CD14-positive monocyte (primary cell): ENCODE results near the gene GLUD2. TPM values are rescaled to one million over a fixed set of nuclear protein-coding genes. Genes with fewer than 3 reads are reported as not detected.

Experiments used
- DNase-seq, 3 donors: peaks; one replicate each; pipeline ENCODE4 v3.0.0-alpha.2; 2011 to 2022
- H2AFZ ChIP-seq: 2 replicates; pipeline ENCODE4 v1.6.0; 2012; ENCODE audit warnings: mild to moderate bottlenecking, low read depth, low read length, inconsistent platforms; ENCODE audit not compliant: insufficient read depth, poor library complexity, severe bottlenecking
- H3K27ac ChIP-seq, 2 donors: 1 replicate in 1 of 2; 2 replicates in 1 of 2; pipeline ENCODE4 v1.5.1; 2012 to 2013; ENCODE audit warnings: low read length in 2 of 2, control low read depth in 1 of 2, inconsistent platforms in 1 of 2, low read depth in 1 of 2, mild to moderate bottlenecking in 1 of 2
- H3K27me3 ChIP-seq, 2 donors: one replicate each; pipeline versions ENCODE4 v1.6.0 to v1.6.1; 2011 to 2013; ENCODE audit warnings: low read length in 2 of 2; ENCODE audit not compliant: control insufficient read depth in 2 of 2, insufficient read depth in 2 of 2
- H3K36me3 ChIP-seq, 2 donors: replicated peaks in 1 of 2; 1 replicate in 1 of 2; 2 replicates in 1 of 2; pipeline versions ENCODE4 v1.5.1 to v1.6.1; 2012 to 2013; ENCODE audit warnings: low read length in 2 of 2, control low read depth in 1 of 2, inconsistent platforms in 1 of 2, mild to moderate bottlenecking in 1 of 2; ENCODE audit not compliant: insufficient read depth in 2 of 2, control insufficient read depth in 1 of 2
- H3K4me1 ChIP-seq, 2 donors: 1 replicate in 1 of 2; 2 replicates in 1 of 2; pipeline versions ENCODE4 v1.5.1 to v1.6.1; 2012 to 2013; ENCODE audit warnings: low read length in 2 of 2, control low read depth in 1 of 2, inconsistent platforms in 1 of 2, mild to moderate bottlenecking in 1 of 2, moderate library complexity in 1 of 2; ENCODE audit not compliant: insufficient read depth in 2 of 2, control insufficient read depth in 1 of 2
- H3K4me2 ChIP-seq: replicated peaks from 2 replicates; pipeline ENCODE3; 2012; ENCODE audit warnings: low read length, moderate library complexity, mild to moderate bottlenecking; ENCODE audit not compliant: poor library complexity, severe bottlenecking; ENCODE audit errors: extremely low read depth
- H3K4me3 ChIP-seq, 3 experiments: fragments of 200-600 bp in 1 of 3; sonication (generic) in 1 of 3; replicated peaks in 1 of 3; 1 replicate in 2 of 3; 2 replicates in 1 of 3; pipeline ENCODE4 v1.5.1; 2011 to 2013; ENCODE audit warnings: low read length in 3 of 3, mild to moderate bottlenecking in 3 of 3, control low read depth in 2 of 3, low read depth in 2 of 3, inconsistent platforms in 1 of 3, moderate library complexity in 1 of 3
- H3K79me2 ChIP-seq: 2 replicates; pipeline ENCODE4 v1.6.0; 2012; ENCODE audit warnings: mild to moderate bottlenecking, control low read depth, inconsistent platforms, low read length, moderate library complexity; ENCODE audit not compliant: insufficient read depth
- H3K9ac ChIP-seq: 2 replicates; pipeline ENCODE4 v1.6.0; 2017; ENCODE audit warnings: low read length, mild to moderate bottlenecking; ENCODE audit not compliant: insufficient read depth, poor library complexity, severe bottlenecking
- H3K9me3 ChIP-seq, 2 donors: replicated peaks in 1 of 2; 1 replicate in 1 of 2; 2 replicates in 1 of 2; pipeline versions ENCODE4 v1.5.1 to v1.6.1; 2012 to 2013; ENCODE audit warnings: low read length in 2 of 2, control low read depth in 1 of 2; ENCODE audit not compliant: control insufficient read depth in 1 of 2, insufficient read depth in 1 of 2
- H4K20me1 ChIP-seq: 2 replicates; pipeline ENCODE4 v1.6.0; 2012; ENCODE audit warnings: mild to moderate bottlenecking, low read length, control low read depth, moderate library complexity; ENCODE audit not compliant: insufficient read depth
- H3K27ac Mint-ChIP-seq, 7 donors: one replicate each; pipeline ENCODE4 v1.8.0; 2020; ENCODE audit warnings: mild to moderate bottlenecking in 7 of 7, mixed read lengths in 7 of 7, moderate library complexity in 6 of 7, inconsistent platforms in 2 of 7
- H3K27me3 Mint-ChIP-seq, 3 donors: one replicate each; pipeline ENCODE4 v1.8.0; 2021 to 2022; ENCODE audit warnings: low read depth in 3 of 3, mild to moderate bottlenecking in 3 of 3, mixed read lengths in 3 of 3, moderate library complexity in 3 of 3, inconsistent platforms in 1 of 3
- H3K36me3 Mint-ChIP-seq, 2 donors: one replicate each; pipeline ENCODE4 v1.8.0; 2020; ENCODE audit warnings: mixed read lengths in 2 of 2, inconsistent platforms in 1 of 2, mild to moderate bottlenecking in 1 of 2
- H3K4me1 Mint-ChIP-seq: one replicate; pipeline ENCODE4 v1.8.0; 2020; ENCODE audit warnings: mild to moderate bottlenecking, mixed read lengths
- H3K4me3 Mint-ChIP-seq, 2 donors: one replicate each; pipeline ENCODE4 v1.8.0; 2020; ENCODE audit warnings: mild to moderate bottlenecking in 2 of 2, mixed read lengths in 2 of 2, moderate library complexity in 1 of 2
- H3K9me3 Mint-ChIP-seq, 7 donors: one replicate each; pipeline ENCODE4 v1.8.0; 2020 to 2022; ENCODE audit warnings: mixed read lengths in 7 of 7, mild to moderate bottlenecking in 6 of 7, moderate library complexity in 6 of 7, inconsistent platforms in 2 of 7
- CTCF ChIP-seq: fragments of 200-600 bp; IDR thresholded peaks from one replicate; pipeline ENCODE4 v1.8.0; 2022; ENCODE audit warnings: antibody characterized with exemption, mild to moderate bottlenecking
- WGBS: methylation state at CpG from one replicate; pipeline ENCODE4 v1.1.5; 2013; ENCODE audit warnings: missing lambda C conversion rate; ENCODE audit not compliant: insufficient coverage; 5-methylcytosine and 5-hydroxymethylcytosine counted together
- intact Hi-C, 2 donors: fragments of 100-400 bp; cut with micrococcal nuclease; formaldehyde crosslinking; loops; one replicate each; pipeline versions ENCODE4 v1.15.0 to v1.15.1; 2023
- polyA plus RNA-seq, 3 donors: library from polyadenylated mRNA; depleted of rRNA in 1 of 3; unstranded in 2 of 3; stranded (reverse) in 1 of 3; fragments of 300-500 nt in 2 of 3; fragments of >200 nt in 1 of 3; fragmentation: Illumina TruSeq in 2 of 3; gene quantifications; 1 replicate in 2 of 3; 2 replicates in 1 of 3; pipeline ENCODE4 v1.2.3, GENCODE V29; 2012 to 2021

The GLUD2 gene
- polyA plus RNA-seq, 3 donors = 0.44 to 0.55 (median 0.47) TPM

GRCh38 chrX:121030083-121030482 lies 17.3 kb upstream of the GLUD2 start:
- Histone ChIP-seq H3K27ac (no peak overlapping the region), H3K9ac (no peak overlapping the region), H3K4me2 (no peak overlapping the region), H3K79me2 (no peaks in the 10 kb centered on the region), H4K20me1 (no peaks in the 10 kb centered on the region), H3K36me3 (no peaks in the 10 kb centered on the region), H2AFZ (no peak overlapping the region), H3K27me3 (no peaks in the 10 kb centered on the region), H3K4me1 (no peaks in the 10 kb centered on the region), H3K4me3 (no peak overlapping the region), H3K9me3 (no peaks in the 10 kb centered on the region)
- WGBS = no CpG with 5 or more reads among the region's 4 CpGs
- Mint-ChIP-seq H3K27me3 (peaks cover 0 to 4% (median 0%) of the 10 kb centered on the region in 3 donors), H3K9me3 (peaks cover 0 to 7% (median 0%) of the 10 kb centered on the region in 7 donors), H3K4me3 (no peak overlapping the region), H3K4me1 (no peaks in the 10 kb centered on the region), H3K27ac (no peak overlapping the region), H3K36me3 (no peaks in the 10 kb centered on the region)
- intact Hi-C loops = no loop called here
- no peak for DNase-seq
- TF ChIP-seq CTCF = no peak

GRCh38 chrX:121032531-121032930 lies 14.9 kb upstream of the GLUD2 start:
- no peaks in the 10 kb centered on the region for H3K27me3 ChIP-seq
- H3K9me3 ChIP-seq = no peaks in the 10 kb centered on the region
- DNase-seq = no peak
- no peak overlapping the region for H3K4me3 ChIP-seq
- H3K36me3 ChIP-seq = no peaks in the 10 kb centered on the region
- no peak for TF ChIP-seq CTCF
- no peak overlapping the region for H3K4me2 ChIP-seq
- H3K4me1 ChIP-seq = no peaks in the 10 kb centered on the region
- Mint-ChIP-seq H3K4me3 (no peak overlapping the region), H3K36me3 (no peaks in the 10 kb centered on the region), H3K27me3 (peaks cover 0 to 4% (median 0%) of the 10 kb centered on the region in 3 donors), H3K9me3 (peaks cover 0 to 4% (median 0%) of the 10 kb centered on the region in 7 donors), H3K4me1 (no peaks in the 10 kb centered on the region), H3K27ac (no peak overlapping the region)
- no peak overlapping the region for H3K9ac ChIP-seq
- no peak overlapping the region for H3K27ac ChIP-seq
- H2AFZ ChIP-seq = no peak overlapping the region
- intact Hi-C loops = no loop called here
- no peaks in the 10 kb centered on the region for H4K20me1 ChIP-seq
- H3K79me2 ChIP-seq = no peaks in the 10 kb centered on the region
- WGBS = no CpG with 5 or more reads among the region's 2 CpGs
